Stimulated activated CD4-positive, alpha-beta T cell treated with anti-CD3 and anti-CD28 coated beads, Interleukin-15, amount 100 ng/mL, for 1 hour (primary cell): Measurements from ENCODE around the gene RBM47.
"Not testable (repeated sequence)": the region's sequence is repeated elsewhere in the genome, so short reads cannot be mapped to it uniquely, and the experiment has no call there.

Experiments used
- DNase-seq, 2 donors: peaks; one replicate each; pipeline ENCODE4 v3.0.0-alpha.2; 2020; ENCODE audit warnings: low read depth in 1 of 2, low spot score in 1 of 2

RBM47 gene

DNA sequence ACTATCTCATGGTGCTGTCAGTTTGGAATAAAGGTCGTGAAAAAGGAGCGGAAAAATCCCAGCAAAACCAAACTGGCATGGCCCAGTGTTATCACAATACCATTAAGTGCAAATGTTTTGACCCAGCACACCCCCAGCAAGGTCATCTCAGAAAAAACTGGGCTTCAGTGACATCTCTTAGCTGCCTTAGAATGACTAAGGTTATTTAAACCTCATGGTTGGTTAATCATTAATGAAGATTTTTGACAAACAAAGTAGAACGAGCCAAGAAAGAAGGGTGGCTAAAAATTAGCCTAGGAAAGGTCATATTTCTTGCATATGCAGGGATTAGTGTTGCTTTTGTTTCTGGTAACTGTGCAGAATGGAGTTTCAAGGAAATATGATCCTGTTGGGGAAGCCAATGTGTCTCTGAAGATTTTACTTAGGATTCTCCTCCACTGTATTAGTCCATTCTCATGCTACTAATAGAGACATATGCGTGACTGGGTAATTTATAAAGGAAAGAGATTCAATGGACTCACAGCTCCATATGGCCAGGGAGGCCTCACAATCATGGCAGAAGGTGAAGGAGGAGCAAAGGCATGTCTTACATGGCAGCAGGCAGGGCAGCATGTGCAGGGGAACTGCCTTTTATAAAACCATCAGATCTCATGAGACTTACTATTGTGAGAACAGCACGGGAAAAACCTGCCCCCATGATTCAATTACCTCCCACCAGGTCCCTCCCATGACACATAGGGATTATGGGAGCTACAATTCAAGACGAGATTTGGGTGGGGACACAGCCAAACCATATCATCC is 211.0 kb downstream of the RBM47 start:
- DNase-seq = no peak

DNA sequence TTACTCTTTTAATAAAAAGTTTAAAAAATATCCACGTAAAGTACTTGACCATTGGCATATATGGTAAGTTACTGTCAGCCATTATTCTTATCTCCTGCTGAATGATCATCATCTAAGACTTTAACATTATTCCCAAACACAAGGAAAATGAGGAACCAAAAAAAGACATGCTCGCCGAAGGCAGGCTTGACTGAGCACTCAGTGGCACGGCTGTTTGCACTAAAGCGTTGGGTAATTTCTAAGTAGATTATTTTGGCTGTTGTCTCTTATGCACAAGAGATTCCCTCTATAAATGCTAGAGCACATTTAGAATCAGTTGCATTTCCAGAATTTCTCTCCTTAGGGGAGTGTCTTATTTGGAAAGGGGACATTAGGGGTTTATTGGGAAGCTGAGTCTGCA is 211.7 kb downstream of the RBM47 start:
- no peak for DNase-seq

DNA sequence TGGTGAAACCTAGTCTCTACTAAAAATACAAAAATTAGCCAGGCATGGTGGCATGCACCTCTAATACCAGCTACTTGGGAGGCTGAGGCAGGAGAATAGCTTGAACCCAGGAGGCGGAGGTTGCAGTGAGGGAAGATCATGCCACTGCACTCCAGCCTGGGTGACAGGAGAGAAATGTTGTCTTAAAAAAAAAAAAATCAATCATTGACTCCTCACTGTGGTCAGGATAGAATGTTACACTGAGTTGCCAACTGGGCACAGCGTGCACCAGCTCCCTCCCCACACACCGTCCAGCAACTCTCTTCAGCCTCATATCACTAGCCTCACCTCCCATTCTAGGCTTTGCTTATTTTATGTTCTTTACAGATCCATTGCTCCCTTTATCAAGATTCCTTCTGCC is 215.0 kb downstream of the RBM47 start:
- DNase-seq = no peak

DNA sequence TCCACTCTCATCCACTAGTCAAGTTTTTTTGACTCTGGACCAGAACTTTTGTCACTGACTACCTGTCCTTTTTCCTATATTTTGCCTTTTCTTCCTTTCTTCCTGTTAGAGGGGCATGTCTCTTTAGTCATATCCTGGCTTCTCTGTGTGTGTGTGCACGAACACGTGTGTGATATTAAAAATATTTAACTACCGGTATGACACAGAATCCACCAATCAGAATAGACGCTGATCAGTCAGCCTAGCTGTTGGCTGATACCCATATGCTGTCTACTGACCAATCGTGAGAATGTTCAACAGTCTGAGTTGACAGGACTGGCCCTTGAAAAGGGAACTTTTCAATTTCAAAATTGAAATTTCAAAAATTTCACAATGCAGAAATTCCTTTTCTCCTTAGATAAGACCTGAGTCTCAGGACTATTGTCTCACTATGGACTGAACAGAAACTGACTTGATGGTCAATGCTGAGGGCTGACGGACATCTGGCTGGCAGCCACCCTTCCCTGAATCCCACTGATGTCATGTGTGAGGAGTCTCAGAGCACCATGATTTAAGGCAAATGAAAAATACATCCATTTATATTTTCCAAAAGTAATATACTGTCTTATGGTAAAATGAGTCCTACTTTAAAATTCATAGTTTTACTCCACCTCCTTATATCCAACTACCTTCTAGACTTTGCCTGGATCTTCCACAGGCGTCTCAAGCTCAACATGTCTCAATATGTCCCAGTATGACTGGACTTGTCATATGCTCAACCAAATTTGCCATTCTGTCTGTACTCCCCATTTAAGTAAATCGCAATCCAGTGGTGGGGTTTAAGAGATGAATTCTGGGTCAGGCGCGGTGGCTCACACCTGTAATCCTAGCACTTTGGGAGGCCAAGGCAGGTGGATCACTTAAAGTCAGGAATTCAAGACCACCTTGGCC is 216.5 kb downstream of the RBM47 start:
- no peak for DNase-seq

DNA sequence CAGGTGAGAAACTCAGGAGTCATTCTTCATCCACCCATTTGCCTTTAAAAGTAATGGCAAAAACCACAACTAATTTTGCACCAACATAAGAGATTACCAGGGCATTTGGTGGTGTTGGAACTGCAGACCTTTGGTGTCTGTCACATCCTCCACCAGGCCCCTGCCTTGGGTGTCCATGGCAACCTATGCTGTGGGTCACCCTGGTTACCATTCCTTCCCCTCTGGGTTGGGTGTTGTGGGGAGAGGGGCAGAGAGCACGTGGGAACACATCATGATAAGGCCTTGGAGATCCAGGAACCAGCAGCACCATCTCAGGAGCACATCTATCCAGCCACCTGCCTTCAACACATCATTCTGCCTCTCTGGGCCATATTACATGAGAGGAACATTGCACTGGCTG is 217.3 kb downstream of the RBM47 start:
- no peak for DNase-seq

DNA sequence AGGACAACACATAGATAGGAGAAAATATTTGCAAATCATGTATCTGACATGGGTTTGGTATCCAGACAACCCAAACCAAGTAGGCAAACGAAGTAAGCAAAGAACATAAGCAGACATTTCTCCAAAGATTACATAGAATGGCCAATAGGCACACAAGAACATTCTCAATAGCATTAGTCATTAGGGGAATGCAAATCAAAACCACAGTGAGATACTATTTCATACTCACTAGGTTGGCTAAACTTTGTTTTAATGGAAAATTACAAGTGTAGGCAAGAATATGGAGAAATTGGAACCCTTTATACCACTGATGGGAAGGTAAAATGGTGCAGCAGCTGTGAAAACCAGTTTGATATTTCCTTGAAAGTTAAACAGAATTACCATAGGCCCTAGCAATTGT is 219.8 kb downstream of the RBM47 start:
- no peak for DNase-seq

DNA sequence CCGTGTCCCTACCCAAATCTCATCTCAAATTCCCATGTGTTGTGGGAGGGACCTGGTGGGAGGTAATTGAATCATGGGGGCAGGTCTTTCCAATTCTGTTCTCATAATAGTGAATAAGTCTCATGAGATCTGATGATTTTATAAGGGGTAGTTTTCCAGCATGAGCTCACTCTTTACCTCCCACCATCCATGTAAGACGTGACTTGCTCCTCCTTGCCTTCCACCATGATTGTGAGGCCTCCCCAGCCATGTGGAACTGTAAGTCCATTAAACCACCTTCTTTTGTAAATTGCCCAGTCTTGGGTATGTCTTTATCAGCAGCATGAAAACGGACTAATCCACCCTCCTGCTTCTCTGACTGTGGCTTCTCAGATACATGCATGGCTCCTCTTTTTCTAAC is 222.2 kb downstream of the RBM47 start:
- not testable (repeated sequence) for DNase-seq

DNA sequence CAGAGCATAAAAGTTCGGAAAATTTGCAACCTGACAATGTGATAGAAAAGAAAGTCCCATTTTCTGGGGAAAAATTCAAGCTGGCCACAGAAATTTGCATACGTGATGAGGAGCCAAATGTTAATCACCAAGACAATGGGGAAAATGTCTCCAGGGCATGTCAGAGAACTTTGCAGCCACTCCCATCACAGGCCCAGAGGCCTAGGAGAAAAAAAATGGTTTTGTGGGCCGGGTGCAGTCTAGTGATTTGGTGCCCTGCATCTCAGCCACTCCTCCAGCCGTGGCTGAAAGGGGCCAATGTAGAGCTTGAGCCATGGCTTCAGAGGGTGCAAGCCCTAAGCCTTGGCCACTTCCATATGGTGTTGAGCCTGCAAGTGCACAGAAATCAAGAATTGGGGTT is 223.3 kb downstream of the RBM47 start:
- DNase-seq = no peak

DNA sequence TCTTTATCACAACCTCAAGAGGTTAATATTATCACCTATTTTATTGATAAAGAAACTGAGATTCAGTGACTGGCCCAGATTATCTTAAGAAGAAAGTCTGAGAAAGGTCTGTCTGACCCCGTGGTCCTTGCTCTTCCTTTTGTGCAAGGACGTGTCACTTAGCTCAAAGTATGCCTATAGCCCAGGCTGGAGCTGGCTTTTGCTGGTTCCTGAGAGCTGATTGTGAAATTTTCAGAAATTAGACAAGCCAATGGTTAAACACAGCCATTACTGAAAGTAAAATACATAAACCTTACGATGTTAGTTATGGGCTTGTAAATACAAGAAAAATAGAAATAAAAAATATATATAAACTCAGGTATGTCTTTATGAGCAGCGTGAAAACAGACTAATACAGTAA is 224.5 kb downstream of the RBM47 start:
- no peak for DNase-seq

DNA sequence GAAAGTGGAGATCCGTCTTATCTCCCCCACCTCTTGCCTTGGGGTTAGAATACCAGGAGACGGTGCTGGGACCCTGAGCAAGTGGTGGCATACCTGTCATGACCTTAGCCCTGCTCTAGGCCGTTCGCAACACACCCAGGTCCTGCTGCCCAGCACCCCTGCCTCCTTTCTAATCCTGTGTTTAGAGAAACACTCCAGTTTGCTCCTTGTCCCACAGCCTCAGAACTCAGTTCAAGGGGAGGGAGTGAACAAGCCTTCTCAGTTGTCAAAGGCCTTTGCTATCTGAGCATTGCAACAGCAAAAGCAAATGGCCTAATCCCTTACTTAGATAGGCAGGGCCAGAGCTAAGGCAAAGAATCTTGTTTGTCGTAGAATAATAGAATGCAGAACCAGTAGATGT is 226.6 kb downstream of the RBM47 start:
- no peak for DNase-seq

DNA sequence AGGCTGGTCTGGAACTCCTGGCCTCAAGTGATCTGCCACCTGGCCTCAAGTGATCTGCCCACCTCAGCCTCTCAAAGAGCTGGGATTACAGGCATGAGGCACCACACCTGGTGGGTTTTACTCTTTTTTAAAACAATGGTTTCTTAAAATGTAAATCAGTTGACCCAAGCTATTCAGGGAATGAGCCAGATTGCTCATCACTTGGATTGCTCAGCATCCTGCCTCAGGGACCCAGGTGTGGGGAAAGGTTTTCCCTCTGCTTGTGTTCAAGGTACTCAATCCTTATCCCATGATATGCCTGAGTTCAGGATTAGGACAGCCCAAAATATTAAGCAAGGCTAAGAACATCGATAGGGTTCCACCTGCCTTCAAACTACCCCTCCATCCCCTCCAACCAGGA is 227.1 kb downstream of the RBM47 start:
- no peak for DNase-seq

DNA sequence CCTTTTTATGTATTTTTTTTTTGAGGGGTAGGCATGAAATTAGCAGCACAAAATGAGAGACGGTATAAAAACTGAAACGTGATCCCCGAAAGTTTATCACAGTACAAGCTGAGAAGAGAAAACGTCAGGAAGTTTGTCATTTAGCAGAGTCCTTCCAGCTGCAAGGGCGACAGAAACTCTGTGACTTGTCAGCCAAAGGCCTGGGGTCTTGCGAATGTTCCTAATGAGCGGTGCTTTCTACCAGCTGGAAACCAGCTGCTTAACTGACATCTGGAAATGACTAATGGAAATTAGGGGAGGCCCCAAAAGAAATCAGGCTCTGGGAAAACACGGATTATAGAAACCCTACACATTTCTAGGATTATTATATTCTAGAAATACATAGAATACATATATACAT is 228.0 kb downstream of the RBM47 start:
- DNase-seq = no peak

DNA sequence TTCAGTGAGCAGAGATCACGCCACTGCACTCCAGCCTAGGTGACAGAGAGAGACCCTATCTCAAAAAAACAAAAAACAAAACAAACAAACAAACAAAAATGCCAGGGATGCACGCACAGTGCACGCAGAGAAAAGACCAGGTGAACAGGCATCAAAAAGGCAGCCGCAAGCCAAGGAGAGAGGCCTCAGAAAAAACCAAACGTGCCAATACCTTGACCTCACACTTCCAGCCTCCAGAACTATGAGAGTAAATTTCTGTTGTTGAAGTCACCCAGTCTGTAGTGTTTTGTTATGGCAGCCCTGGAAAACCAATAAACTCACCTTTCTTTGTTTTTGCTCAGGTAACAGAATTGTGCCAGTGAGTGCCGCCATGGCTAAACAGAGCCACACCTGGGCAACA is 228.6 kb downstream of the RBM47 start:
- no peak for DNase-seq

DNA sequence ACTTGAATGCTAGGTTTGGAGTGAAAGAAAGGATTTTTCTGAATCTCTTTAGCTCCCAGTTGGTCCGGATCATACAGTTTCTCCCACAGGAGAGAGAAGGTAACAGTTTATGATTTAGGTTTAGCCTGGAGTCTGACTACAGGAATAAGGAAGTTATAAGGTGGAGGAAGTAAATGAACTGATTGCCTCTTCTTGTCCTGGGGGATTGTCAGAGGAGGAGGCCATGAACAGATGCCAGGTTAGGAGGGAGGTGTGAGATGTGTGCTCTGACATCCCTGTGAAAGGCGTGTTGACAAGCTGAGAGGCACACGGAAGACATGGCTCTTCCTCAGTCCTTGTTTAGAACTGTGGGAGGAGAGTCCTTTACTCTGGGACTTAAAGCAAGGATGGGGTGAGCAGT is 230.1 kb downstream of the RBM47 start:
- no peak for DNase-seq

DNA sequence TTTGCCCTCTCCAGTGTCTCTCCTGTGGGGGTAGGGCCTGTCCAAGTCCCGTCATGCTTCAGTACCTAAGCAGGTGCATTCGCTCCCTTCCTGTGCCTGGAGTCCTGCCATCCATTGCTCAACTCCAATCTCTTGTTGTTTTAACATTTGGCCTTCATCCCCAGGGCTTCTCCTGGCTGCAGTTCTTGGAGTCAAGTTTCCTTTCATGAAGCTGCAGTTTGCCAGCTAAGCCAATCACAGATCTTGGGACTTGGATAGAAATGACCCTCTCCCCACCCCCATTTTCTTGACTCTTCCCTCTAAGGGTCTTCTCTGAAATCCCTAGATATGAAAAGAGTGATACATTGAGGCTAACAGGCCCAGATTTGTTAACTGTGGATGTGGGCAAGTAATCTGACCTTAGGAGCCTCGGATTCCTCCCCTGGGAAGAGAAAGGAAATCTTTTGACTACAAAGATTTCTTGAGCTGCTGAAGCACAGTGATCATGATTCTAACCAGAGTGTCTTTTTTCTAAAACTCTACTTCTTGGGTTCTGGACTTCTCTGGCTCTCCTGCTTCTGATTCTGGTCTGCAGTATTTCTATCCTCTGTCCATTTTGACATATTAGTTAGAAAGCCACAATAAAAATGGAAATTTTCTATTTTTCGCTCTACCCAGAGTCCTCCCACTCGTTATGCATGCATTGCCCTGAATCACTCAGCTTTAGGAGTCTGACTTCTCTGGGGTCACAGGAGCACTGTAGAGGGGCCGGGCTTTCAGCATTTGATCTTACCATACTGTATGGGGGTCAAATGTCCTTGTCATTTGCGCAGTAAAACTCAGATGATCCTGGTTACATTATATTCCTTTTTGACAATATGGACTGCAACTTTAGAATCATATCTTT is 233.5 kb downstream of the RBM47 start:
- DNase-seq = no peak

DNA sequence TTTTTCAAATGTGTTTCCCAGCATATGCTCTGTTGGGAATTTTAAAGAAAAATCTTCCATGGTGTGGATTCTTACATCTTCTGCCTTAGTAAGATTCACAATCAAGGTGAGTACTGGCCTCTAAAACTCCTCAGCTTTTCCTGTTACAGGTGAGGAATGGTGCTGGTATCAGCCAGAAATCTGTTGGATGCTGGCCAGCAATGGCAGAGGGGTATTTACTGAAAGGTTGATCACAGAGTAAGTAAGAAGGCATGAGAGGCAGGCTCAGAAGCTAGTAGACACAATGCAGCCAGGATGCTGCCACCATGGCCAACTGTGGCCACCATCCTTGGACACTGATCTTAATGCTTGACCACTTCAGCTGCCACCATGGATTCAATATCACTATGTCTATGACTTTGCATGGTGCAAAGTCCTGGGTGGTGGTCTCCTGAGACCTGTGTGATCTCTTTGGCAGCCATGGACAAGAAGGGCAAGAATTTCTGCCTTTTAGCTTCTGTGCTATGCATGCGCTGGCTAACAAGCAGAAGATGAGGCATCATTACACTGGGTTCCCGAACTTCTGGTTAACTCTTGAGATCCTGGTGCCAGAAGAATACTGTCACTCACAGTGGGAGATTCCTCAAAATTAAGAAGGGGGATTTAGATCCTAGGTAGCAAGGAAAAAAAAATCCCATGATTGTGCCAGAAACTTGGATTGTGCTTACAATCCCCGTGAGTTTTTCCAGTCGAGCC is 234.3 kb downstream of the RBM47 start:
- DNase-seq = no peak

DNA sequence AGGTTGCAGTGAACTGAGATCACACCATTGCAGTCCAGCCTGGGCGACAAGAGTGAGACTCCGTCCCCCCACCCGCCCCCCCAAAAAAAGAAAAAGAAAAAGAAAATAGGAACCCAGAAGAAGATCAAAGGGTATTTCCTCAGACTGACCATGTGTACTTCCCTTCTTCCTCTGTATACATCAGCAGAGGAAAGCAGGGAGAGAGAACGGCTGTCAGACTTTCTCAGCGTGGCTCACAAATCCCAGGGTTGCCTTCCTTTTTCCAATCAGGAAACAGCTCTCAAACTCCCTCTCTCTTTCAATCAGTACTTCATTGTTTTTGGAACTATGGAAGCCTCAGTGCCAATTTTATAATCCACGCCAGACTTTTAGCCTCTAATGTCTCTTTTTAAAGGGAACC is 235.4 kb downstream of the RBM47 start:
- no peak for DNase-seq

DNA sequence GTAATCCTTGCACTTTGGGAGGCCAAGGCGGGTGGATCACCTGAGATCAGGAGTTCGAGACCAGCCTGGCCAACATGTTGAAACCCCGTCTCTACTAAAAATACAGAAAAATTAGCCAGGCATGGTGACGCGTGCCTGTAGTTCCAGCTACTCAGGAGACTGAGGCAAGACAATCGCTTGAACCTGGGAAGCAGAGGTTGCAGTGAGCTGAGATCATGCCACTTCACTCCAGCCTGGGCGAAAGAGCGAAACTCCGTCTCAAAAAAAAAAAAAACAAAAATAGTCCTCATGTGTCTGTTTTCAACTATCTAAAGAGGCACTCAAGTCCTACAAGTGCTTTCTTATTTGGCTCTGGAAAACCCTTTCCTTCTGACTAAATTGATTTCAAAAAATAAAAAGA is 237.4 kb downstream of the RBM47 start:
- not testable (repeated sequence) for DNase-seq

DNA sequence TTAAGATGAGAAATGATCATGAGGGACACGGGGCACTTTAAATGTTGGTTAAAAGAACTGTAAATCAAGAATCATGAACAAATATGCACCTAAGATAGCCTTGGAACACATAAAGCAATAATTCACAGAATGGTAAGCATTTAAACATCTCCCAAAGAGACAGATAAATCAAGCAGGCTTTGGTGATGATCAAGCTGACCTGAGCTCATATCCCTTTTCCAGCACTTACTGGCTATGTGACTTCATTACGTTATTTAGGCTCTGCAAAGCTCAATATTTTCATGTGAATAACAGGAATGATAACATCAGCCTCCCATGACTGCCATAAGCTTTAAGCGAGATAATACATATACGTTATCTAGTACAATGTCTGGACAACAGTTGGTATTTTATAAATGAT is 239.7 kb downstream of the RBM47 start:
- no peak for DNase-seq

DNA sequence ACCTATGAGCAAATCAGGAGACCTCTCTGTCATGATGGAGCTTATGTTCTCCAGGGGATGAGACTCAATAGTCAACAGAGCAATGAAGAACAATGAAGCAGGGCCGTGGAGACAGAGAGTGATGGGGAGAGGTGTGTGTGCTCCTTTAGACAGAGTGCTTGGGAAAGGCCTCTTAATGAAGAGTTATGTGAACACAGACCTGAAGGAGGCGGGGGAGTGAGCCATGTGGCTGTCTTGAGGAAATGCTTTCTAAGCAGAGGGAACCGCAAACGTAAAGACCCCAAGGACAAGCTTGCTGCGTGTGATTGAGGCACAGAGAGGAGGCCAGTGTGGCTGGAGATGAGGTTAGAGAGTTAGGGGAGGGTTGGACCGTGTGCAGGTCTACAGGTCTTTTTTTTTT is 241.4 kb downstream of the RBM47 start:
- DNase-seq = no peak

DNA sequence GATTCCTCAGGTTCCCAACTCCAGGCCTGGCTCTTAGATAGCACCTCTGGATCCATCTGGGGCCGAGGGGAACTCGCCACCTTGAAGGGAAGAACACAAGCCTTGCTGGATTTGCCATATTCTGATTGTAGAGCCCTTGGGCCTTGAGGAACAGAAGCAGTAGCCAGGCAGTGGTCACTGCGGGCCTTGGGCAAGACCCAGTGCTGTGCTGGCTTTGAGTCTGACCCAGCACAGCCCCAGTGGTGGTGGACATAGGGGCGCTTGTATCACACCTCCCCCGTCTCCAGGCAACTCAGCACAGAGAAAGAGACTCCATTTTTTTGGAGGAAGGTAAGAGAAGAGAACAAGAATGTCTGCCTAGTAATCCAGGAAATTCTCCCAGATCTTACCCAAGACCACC is 249.0 kb downstream of the RBM47 start:
- no peak for DNase-seq
